GM23338 (cell line): ENCODE results near the gene RBCK1.

Experiments used
- CREB1 ChIP-seq: fragments of 250-450 bp; sonication (Bioruptor Pico); IDR thresholded peaks from 2 replicates; pipeline ENCODE4 v1.5.0; 2020; ENCODE audit warnings: low read depth, mild to moderate bottlenecking, moderate library complexity
- EZH2 ChIP-seq: fragments of 200-600 bp; sonication (generic); IDR thresholded peaks from one replicate; pipeline ENCODE4 v1.8.0; 2017; ENCODE audit warnings: antibody characterized with exemption, mild to moderate bottlenecking, low read depth; ENCODE audit not compliant: unreplicated experiment
- JUNB ChIP-seq: IDR thresholded peaks from one replicate; pipeline ENCODE4 v1.6.1; 2016; ENCODE audit warnings: antibody characterized with exemption; ENCODE audit not compliant: unreplicated experiment
- ZNF114 ChIP-seq: fragments of 250-450 bp; sonication (Bioruptor Pico); IDR thresholded peaks from 2 replicates; pipeline ENCODE4 v1.5.0; 2020; ENCODE audit warnings: mild to moderate bottlenecking, moderate library complexity
- TF ChIP-seq, protein P1 (sequence below), 2 experiments: fragments of 200-600 bp in 1 of 2; sonication (generic) in 1 of 2; conservative IDR thresholded peaks; 2 replicates each; pipeline versions ENCODE4 v1.5.1 to v1.6.1; 2016 to 2017; ENCODE audit warnings: antibody characterized with exemption in 2 of 2, low read depth in 2 of 2, mild to moderate bottlenecking in 2 of 2, moderate library complexity in 1 of 2
- TF ChIP-seq, protein P2 (sequence below): IDR thresholded peaks from one replicate; pipeline ENCODE4 v1.6.1; 2018; ENCODE audit warnings: antibody characterized with exemption; ENCODE audit not compliant: unreplicated experiment

DNA sequence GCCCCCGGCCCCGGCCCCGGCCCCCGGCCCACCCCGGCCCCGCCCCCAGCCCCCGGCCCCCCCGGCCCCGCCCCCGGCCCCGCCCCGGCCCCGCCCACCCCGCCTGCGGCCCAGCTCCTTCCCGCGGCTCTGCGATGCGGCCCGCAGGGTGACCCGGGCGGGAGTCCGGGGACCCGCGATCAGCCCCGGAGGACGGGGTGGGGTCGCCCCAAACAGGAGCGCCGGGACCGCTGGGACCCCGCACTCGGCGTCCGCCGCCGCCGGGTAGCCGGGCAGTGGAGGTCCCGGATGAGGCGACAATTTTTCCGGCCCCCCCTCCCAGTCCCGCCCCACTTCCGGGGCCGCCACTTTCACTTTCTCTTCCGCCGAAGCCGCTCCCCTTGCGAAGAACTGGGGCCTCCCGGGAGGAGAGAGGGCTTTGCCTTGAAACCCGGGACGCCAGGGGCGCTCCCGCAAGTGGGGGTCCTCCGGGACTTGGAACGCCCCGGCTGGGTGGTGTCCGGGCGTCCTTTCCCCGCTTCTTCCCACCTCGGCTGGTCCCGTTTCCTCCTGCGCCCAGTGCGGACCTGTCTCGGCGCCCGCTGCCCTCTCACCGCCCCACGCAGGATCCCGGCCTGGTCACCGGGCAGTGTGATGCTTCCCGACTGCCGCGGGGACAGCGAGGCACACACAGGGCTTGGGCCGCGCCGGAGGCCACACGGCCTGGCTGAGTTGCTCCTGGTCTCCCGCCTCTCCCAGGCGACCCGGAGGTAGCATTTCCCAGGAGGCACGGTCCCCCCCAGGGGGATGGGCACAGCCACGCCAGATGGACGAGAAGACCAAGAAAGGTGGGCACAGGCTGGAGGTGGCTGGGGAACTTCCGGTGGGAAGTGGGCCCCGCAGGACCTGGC, at the start of gene RBCK1:
- TF ChIP-seq, protein P1, sequence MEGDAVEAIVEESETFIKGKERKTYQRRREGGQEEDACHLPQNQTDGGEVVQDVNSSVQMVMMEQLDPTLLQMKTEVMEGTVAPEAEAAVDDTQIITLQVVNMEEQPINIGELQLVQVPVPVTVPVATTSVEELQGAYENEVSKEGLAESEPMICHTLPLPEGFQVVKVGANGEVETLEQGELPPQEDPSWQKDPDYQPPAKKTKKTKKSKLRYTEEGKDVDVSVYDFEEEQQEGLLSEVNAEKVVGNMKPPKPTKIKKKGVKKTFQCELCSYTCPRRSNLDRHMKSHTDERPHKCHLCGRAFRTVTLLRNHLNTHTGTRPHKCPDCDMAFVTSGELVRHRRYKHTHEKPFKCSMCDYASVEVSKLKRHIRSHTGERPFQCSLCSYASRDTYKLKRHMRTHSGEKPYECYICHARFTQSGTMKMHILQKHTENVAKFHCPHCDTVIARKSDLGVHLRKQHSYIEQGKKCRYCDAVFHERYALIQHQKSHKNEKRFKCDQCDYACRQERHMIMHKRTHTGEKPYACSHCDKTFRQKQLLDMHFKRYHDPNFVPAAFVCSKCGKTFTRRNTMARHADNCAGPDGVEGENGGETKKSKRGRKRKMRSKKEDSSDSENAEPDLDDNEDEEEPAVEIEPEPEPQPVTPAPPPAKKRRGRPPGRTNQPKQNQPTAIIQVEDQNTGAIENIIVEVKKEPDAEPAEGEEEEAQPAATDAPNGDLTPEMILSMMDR (conservative IDR thresholded peaks at IDR 0.05; ENCODE audit: low read depth in 2 of 2) = no peak
- TF ChIP-seq EZH2 (no peak), ZNF114 (no peak), CREB1 (no peak), JUNB (no peak)
- TF ChIP-seq, protein P2, sequence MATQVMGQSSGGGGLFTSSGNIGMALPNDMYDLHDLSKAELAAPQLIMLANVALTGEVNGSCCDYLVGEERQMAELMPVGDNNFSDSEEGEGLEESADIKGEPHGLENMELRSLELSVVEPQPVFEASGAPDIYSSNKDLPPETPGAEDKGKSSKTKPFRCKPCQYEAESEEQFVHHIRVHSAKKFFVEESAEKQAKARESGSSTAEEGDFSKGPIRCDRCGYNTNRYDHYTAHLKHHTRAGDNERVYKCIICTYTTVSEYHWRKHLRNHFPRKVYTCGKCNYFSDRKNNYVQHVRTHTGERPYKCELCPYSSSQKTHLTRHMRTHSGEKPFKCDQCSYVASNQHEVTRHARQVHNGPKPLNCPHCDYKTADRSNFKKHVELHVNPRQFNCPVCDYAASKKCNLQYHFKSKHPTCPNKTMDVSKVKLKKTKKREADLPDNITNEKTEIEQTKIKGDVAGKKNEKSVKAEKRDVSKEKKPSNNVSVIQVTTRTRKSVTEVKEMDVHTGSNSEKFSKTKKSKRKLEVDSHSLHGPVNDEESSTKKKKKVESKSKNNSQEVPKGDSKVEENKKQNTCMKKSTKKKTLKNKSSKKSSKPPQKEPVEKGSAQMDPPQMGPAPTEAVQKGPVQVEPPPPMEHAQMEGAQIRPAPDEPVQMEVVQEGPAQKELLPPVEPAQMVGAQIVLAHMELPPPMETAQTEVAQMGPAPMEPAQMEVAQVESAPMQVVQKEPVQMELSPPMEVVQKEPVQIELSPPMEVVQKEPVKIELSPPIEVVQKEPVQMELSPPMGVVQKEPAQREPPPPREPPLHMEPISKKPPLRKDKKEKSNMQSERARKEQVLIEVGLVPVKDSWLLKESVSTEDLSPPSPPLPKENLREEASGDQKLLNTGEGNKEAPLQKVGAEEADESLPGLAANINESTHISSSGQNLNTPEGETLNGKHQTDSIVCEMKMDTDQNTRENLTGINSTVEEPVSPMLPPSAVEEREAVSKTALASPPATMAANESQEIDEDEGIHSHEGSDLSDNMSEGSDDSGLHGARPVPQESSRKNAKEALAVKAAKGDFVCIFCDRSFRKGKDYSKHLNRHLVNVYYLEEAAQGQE = no peak
